Stimulated activated CD8-positive, alpha-beta memory T cell treated with anti-CD3 and anti-CD28 coated beads, Interleukin-12 subunit alpha, Interleukin-12 subunit beta, amount 100 ng/mL, for 1 hour (primary cell): ENCODE results near the gene DNAAF3.
"Not testable (repeated sequence)": the region's sequence is repeated elsewhere in the genome, so short reads cannot be mapped to it uniquely, and the experiment has no call there.

Experiments
- DNase-seq: peaks from one replicate; pipeline ENCODE4 v3.0.0-alpha.2; 2020; ENCODE audit warnings: low read depth

DNAAF3 gene

GRCh38 chr19:55175117-55175867, 8.9 kb upstream of the DNAAF3 start:
- DNase-seq = no peak

GRCh38 chr19:55174425-55175116, 8.2 kb upstream of the DNAAF3 start:
- DNase-seq = no peak

GRCh38 chr19:55173714-55174409, 7.4 kb upstream of the DNAAF3 start:
- no peak for DNase-seq

GRCh38 chr19:55173186-55173713, 6.8 kb upstream of the DNAAF3 start:
- DNase-seq = no peak

GRCh38 chr19:55172741-55173140, 6.3 kb upstream of the DNAAF3 start:
- no peak for DNase-seq

GRCh38 chr19:55172318-55172717, 5.9 kb upstream of the DNAAF3 start:
- not testable (repeated sequence) for DNase-seq

- DNase-seq = no peak
These were observed 5.0 kb upstream of the DNAAF3 start for GRCh38 chr19:55171440-55171839.

- DNase-seq = no peak
These were observed 2.7 kb upstream of the DNAAF3 start for GRCh38 chr19:55169136-55169535.

GRCh38 chr19:55165952-55166529, 372 bp downstream of the DNAAF3 start:
- DNase-seq = no peak

- DNase-seq = no peak
These were observed 4.7 kb downstream of the DNAAF3 start for GRCh38 chr19:55161571-55162322.

- DNase-seq = no peak
These were observed 5.4 kb downstream of the DNAAF3 start for GRCh38 chr19:55160986-55161365.

- peak; percentile 69 for DNase-seq
These were observed 6.1 kb downstream of the DNAAF3 start for GRCh38 chr19:55160128-55160985.

GRCh38 chr19:55158848-55159749, 7.3 kb downstream of the DNAAF3 start:
- no peak for DNase-seq

- DNase-seq = no peak
These were observed 8.0 kb downstream of the DNAAF3 start for GRCh38 chr19:55158423-55158822.

- DNase-seq = no peak
These were observed 9.1 kb downstream of the DNAAF3 start, which contains the start of gene TNNI3 for GRCh38 chr19:55157064-55157908. TSS of gene TNNI3 (minus strand) at chr19:55157732. CDS start at chr19:55157589, 143 bp downstream.

- DNase-seq = no peak
These were observed 10.0 kb downstream of the DNAAF3 start for GRCh38 chr19:55156202-55157063.

GRCh38 chr19:55155784-55156183, 10.6 kb downstream of the DNAAF3 start:
- DNase-seq = not testable (repeated sequence)
